Prostate gland (tissue), 2 donors: ENCODE data around the gene XPO4. TPM values are rescaled to one million over a fixed set of nuclear protein-coding genes. Genes with fewer than 3 reads are reported as not detected.
"Not testable (repeated sequence)": the region's sequence is repeated elsewhere in the genome, so short reads cannot be mapped to it uniquely, and the experiment has no call there.

Experiments used
- DNase-seq: peaks from one replicate; pipeline ENCODE4 v3.0.0-alpha.2; 2019; ENCODE audit warnings: low spot score
- H3K27ac ChIP-seq, 2 donors: fragments of 200-600 bp; sonication (generic); 2 replicates each; pipeline ENCODE4 v1.5.1; 2017 to 2019
- H3K27me3 ChIP-seq: fragments of 200-600 bp; sonication (generic); replicated peaks from 2 replicates; pipeline ENCODE4 v1.5.1; 2019; ENCODE audit not compliant: insufficient read depth
- H3K36me3 ChIP-seq, 2 donors: fragments of 200-600 bp; sonication (generic); 1 replicate in 1 of 2; 2 replicates in 1 of 2; pipeline versions ENCODE4 v1.5.1 to v1.8.1; 2017 to 2019
- H3K4me1 ChIP-seq: fragments of 200-600 bp; sonication (generic); replicated peaks from 2 replicates; pipeline ENCODE4 v1.5.1; 2019
- H3K4me3 ChIP-seq, 2 donors: fragments of 200-600 bp; sonication (generic); 2 replicates each; pipeline ENCODE4 v1.5.1; 2017 to 2019
- H3K9me3 ChIP-seq: fragments of 200-600 bp; sonication (generic); 2 replicates; pipeline ENCODE4 v1.5.1; 2017
- CTCF ChIP-seq, 4 experiments: fragments of 200-600 bp in 2 of 4; fragments of 450-650 bp in 2 of 4; sonication (generic) in 2 of 4; IDR thresholded peaks; 1 replicate in 3 of 4; 2 replicates in 1 of 4; pipeline ENCODE4 v1.5.1; 2016 to 2019; ENCODE audit warnings: antibody characterized with exemption in 4 of 4, mild to moderate bottlenecking in 2 of 4, moderate library complexity in 2 of 4
- POLR2A ChIP-seq: fragments of 450-650 bp; IDR thresholded peaks from one replicate; pipeline ENCODE4 v1.6.1; 2016; ENCODE audit warnings: antibody characterized with exemption, mild to moderate bottlenecking
- POLR2AphosphoS5 ChIP-seq: sonication (generic); formaldehyde crosslinking; IDR thresholded peaks from one replicate; pipeline ENCODE4 v1.6.1; 2017; ENCODE audit warnings: antibody characterized with exemption
- WGBS: methylation state at CpG from one replicate; pipeline ENCODE4 v1.1.5; 2018; 5-methylcytosine and 5-hydroxymethylcytosine counted together
- intact Hi-C: fragments of 100-400 bp; cut with DNase I; formaldehyde crosslinking; loops from one replicate; pipeline ENCODE4 v1.14.2; 2022
- total RNA-seq, 2 donors: library from RNA; depleted of rRNA; stranded (reverse); fragments of >200 nt; gene quantifications; one replicate each; pipeline ENCODE4 v1.1.0, GENCODE V29; 2016

Gene XPO4
- total RNA-seq, 2 donors from 2014 or later = 13.3 to 21.0 TPM

GRCh38 chr13:20767309-20767943 is 135.1 kb downstream of the XPO4 start:
- Histone ChIP-seq H3K4me1 (no peaks in the 10 kb centered on the region), H3K27me3 (no peaks in the 10 kb centered on the region), H3K4me3 (no peak overlapping the region), H3K9me3 (no peaks in the 10 kb centered on the region), H3K36me3 (no peaks in the 10 kb centered on the region), H3K27ac (no peak overlapping the region)
- intact Hi-C loops = no loop called here
- TF ChIP-seq POLR2A (no peak), POLR2AphosphoS5 (no peak), CTCF (IDR thresholded peaks at IDR 0.05) (no peak)
- WGBS = 95% methylated on average over 2 of the region's 2 CpGs
- DNase-seq = no peak

DNA sequence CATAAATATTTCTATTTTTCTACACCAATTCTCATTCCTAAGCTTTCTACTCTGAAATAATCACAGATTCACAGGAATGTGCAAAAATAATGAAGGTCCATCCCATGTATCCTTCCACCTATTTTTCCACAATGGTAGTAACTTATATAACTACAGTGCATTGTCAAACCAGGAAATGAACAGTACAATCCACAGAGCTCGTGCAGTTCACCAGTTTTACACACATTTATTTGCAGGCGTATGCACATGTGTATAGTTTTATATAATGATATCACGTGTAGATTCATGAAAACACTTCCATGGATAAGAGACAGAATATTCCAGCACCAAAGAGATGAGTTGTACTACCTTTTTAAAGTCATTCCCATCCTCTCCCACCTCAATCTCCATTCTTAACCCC is 141.7 kb downstream of the XPO4 start:
- H3K27ac ChIP-seq = no peak overlapping the region
- no peaks in the 10 kb centered on the region for H3K9me3 ChIP-seq
- intact Hi-C loops = no loop called here
- H3K36me3 ChIP-seq = no peaks in the 10 kb centered on the region
- no peak for DNase-seq
- H3K27me3 ChIP-seq = no peaks in the 10 kb centered on the region
- no peaks in the 10 kb centered on the region for H3K4me1 ChIP-seq
- TF ChIP-seq POLR2A = no peak
- no peak for TF ChIP-seq POLR2AphosphoS5
- no peak for TF ChIP-seq CTCF (IDR thresholded peaks at IDR 0.05)
- 79% methylated on average over 3 of the region's 3 CpGs for WGBS
- H3K4me3 ChIP-seq = no peak overlapping the region

DNA sequence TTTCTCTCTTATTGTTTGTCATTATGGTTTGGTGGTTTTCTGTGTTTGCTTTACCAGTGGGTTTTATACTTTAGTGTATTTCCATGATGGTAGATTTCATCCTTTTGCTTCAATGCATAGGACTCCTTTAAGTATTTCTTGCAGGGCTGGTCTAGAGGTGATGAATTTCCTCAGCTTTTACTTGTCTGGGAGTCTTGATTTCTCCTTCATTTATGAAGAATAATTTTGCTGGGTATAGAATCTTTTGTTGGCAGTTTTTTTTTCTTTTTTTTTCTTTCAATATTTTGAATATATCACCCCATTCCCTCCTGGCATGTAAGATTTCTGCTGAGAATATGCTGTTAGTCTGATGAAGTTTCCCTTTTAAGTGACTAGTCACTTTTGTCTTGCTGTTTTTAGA is 148.5 kb downstream of the XPO4 start:
- Histone ChIP-seq H3K27ac (no peak overlapping the region), H3K4me1 (no peaks in the 10 kb centered on the region), H3K27me3 (no peaks in the 10 kb centered on the region), H3K36me3 (no peaks in the 10 kb centered on the region), H3K9me3 (no peaks in the 10 kb centered on the region), H3K4me3 (no peak overlapping the region)
- intact Hi-C loops = no loop called here
- no peak for DNase-seq
- TF ChIP-seq POLR2AphosphoS5 (no peak), CTCF (IDR thresholded peaks at IDR 0.05) (no peak), POLR2A (no peak)

- no peak for DNase-seq
- H3K27me3 ChIP-seq = no peaks in the 10 kb centered on the region
- H3K9me3 ChIP-seq = no peaks in the 10 kb centered on the region
- WGBS = 93% methylated on average over 1 of the region's 1 CpG
- H3K27ac ChIP-seq = no peak overlapping the region
- no peaks in the 10 kb centered on the region for H3K36me3 ChIP-seq
- intact Hi-C loops = no loop called here
- no peak overlapping the region for H3K4me3 ChIP-seq
- no peak for TF ChIP-seq POLR2AphosphoS5
- no peak for TF ChIP-seq POLR2A
- TF ChIP-seq CTCF (IDR thresholded peaks at IDR 0.05) = no peak
- no peaks in the 10 kb centered on the region for H3K4me1 ChIP-seq
Observed at GRCh38 chr13:20749377-20749776, 153.2 kb downstream of the XPO4 start.

- intact Hi-C loops, H3K27me3 ChIP-seq, H3K36me3 ChIP-seq, H3K27ac ChIP-seq, DNase-seq, H3K4me3 ChIP-seq, H3K9me3 ChIP-seq, H3K4me1 ChIP-seq: not testable (repeated sequence)
- 98% methylated on average over 4 of the region's 4 CpGs for WGBS
Observed at GRCh38 chr13:20743830-20744404, 158.6 kb downstream of the XPO4 start.
